Nephron (organoid): ENCODE measurements around the gene PCOLCE2.

ENCODE experiments used
- H3K27ac Mint-ChIP-seq, 3 experiments: 2 replicates each; pipeline ENCODE4 v1.8.0; 2020; ENCODE audit warnings: mixed read lengths in 3 of 3, mild to moderate bottlenecking in 2 of 3, moderate library complexity in 1 of 3
- H3K27me3 Mint-ChIP-seq: 2 replicates; pipeline ENCODE4 v1.8.0; 2021; ENCODE audit warnings: low read depth, mild to moderate bottlenecking, moderate library complexity, mixed read lengths
- H3K36me3 Mint-ChIP-seq: 2 replicates; pipeline ENCODE4 v1.8.0; 2020; ENCODE audit warnings: low read depth, mixed read lengths
- H3K4me1 Mint-ChIP-seq: 2 replicates; pipeline ENCODE4 v1.8.0; 2020; ENCODE audit warnings: mixed read lengths
- H3K4me3 Mint-ChIP-seq, 3 experiments: 2 replicates each; pipeline ENCODE4 v1.8.0; 2020; ENCODE audit warnings: mild to moderate bottlenecking in 3 of 3, mixed read lengths in 3 of 3, moderate library complexity in 2 of 3
- H3K9me3 Mint-ChIP-seq: 2 replicates; pipeline ENCODE4 v1.8.0; 2020; ENCODE audit warnings: mixed read lengths
- CTCF ChIP-seq, 3 experiments: fragments of 200-600 bp; sonication (generic); IDR thresholded peaks; one replicate each; pipeline ENCODE4 v1.5.0; 2021; ENCODE audit warnings: antibody characterized with exemption in 3 of 3; ENCODE audit not compliant: unreplicated experiment in 3 of 3

PCOLCE2 gene

GRCh38 chr3:142857056-142857455 lies 31.8 kb downstream of the PCOLCE2 start:
- Mint-ChIP-seq H3K36me3 (no peaks in the 10 kb centered on the region), H3K4me3 (no peak overlapping the region), H3K4me1 (peaks cover 18% of the 10 kb centered on the region), H3K27me3 (peaks cover under 1% of the 10 kb centered on the region), H3K9me3 (no peaks in the 10 kb centered on the region), H3K27ac (peak overlapping the region in 1 of 3 experiments; percentile 25)
- TF ChIP-seq CTCF (IDR thresholded peaks at IDR 0.05; ENCODE audit: unreplicated experiment in 3 of 3), result peak in 2 of 3 experiments; percentile 15 to 23

GRCh38 chr3:142853270-142854168 lies 35.4 kb downstream of the PCOLCE2 start:
- peak overlapping the region; percentile 94 to 97 (median 96) for H3K27ac Mint-ChIP-seq
- peaks cover 18% of the 10 kb centered on the region for H3K4me1 Mint-ChIP-seq
- no peak overlapping the region for H3K4me3 Mint-ChIP-seq
- H3K9me3 Mint-ChIP-seq, result no peaks in the 10 kb centered on the region
- no peaks in the 10 kb centered on the region for H3K36me3 Mint-ChIP-seq
- TF ChIP-seq CTCF (IDR thresholded peaks at IDR 0.05; ENCODE audit: unreplicated experiment in 3 of 3), result no peak
- H3K27me3 Mint-ChIP-seq, result no peaks in the 10 kb centered on the region

GRCh38 chr3:142852009-142852408 lies 36.9 kb downstream of the PCOLCE2 start:
- H3K27ac Mint-ChIP-seq, result no peak overlapping the region
- H3K9me3 Mint-ChIP-seq, result no peaks in the 10 kb centered on the region
- no peaks in the 10 kb centered on the region for H3K27me3 Mint-ChIP-seq
- no peak overlapping the region for H3K4me3 Mint-ChIP-seq
- H3K36me3 Mint-ChIP-seq, result no peaks in the 10 kb centered on the region
- H3K4me1 Mint-ChIP-seq, result peaks cover 22% of the 10 kb centered on the region
- no peak for TF ChIP-seq CTCF (IDR thresholded peaks at IDR 0.05; ENCODE audit: unreplicated experiment in 3 of 3)

- no peaks in the 10 kb centered on the region for H3K9me3 Mint-ChIP-seq
- no peak for TF ChIP-seq CTCF (IDR thresholded peaks at IDR 0.05; ENCODE audit: unreplicated experiment in 3 of 3)
- no peaks in the 10 kb centered on the region for H3K36me3 Mint-ChIP-seq
- no peak overlapping the region for H3K27ac Mint-ChIP-seq
- no peak overlapping the region for H3K4me3 Mint-ChIP-seq
- H3K4me1 Mint-ChIP-seq, result peaks cover 26% of the 10 kb centered on the region
- no peaks in the 10 kb centered on the region for H3K27me3 Mint-ChIP-seq
These were observed 38.4 kb downstream of the PCOLCE2 start for GRCh38 chr3:142850395-142851023.

- H3K9me3 Mint-ChIP-seq, result no peaks in the 10 kb centered on the region
- H3K4me3 Mint-ChIP-seq, result no peak overlapping the region
- peaks cover 20% of the 10 kb centered on the region for H3K4me1 Mint-ChIP-seq
- H3K27me3 Mint-ChIP-seq, result no peaks in the 10 kb centered on the region
- no peak overlapping the region for H3K27ac Mint-ChIP-seq
- no peak for TF ChIP-seq CTCF (IDR thresholded peaks at IDR 0.05; ENCODE audit: unreplicated experiment in 3 of 3)
- H3K36me3 Mint-ChIP-seq, result no peaks in the 10 kb centered on the region
These were observed 39.7 kb downstream of the PCOLCE2 start for GRCh38 chr3:142849148-142849547.
